Thymus (tissue), 11 donors: ENCODE data around the gene GPR18. TPM values are rescaled to one million over a fixed set of nuclear protein-coding genes. Genes with fewer than 3 reads are reported as not detected.

Source experiments
- DNase-seq, 9 donors: peaks; one replicate each; pipeline ENCODE4 v3.0.0-alpha.2; 2013; ENCODE audit warnings: low spot score in 9 of 9, low read depth in 6 of 9, missing footprints in 1 of 9
- H3K27ac ChIP-seq, 2 donors: one replicate each; pipeline ENCODE4 v1.5.1; 2013; ENCODE audit warnings: control low read depth in 1 of 2, low read depth in 1 of 2, low read length in 1 of 2, mild to moderate bottlenecking in 1 of 2, moderate library complexity in 1 of 2
- H3K27me3 ChIP-seq, 2 donors: one replicate each; pipeline ENCODE4 v1.5.1; 2013; ENCODE audit warnings: low read length in 1 of 2; ENCODE audit not compliant: control insufficient read depth in 2 of 2, insufficient read depth in 1 of 2
- H3K36me3 ChIP-seq, 2 donors: one replicate each; pipeline ENCODE4 v1.5.1; 2013; ENCODE audit warnings: low read length in 1 of 2, mild to moderate bottlenecking in 1 of 2, moderate library complexity in 1 of 2; ENCODE audit not compliant: control insufficient read depth in 2 of 2, insufficient read depth in 2 of 2
- H3K4me1 ChIP-seq, 2 donors: one replicate each; pipeline ENCODE4 v1.5.1; 2013; ENCODE audit warnings: low read length in 2 of 2; ENCODE audit not compliant: control insufficient read depth in 2 of 2, insufficient read depth in 2 of 2
- H3K4me3 ChIP-seq, 2 donors: one replicate each; pipeline ENCODE4 v1.5.1; 2013; ENCODE audit warnings: low read length in 2 of 2, control low read depth in 1 of 2, mild to moderate bottlenecking in 1 of 2
- H3K9me3 ChIP-seq, 2 donors: one replicate each; pipeline ENCODE4 v1.5.1; 2013; ENCODE audit warnings: low read length in 1 of 2, mild to moderate bottlenecking in 1 of 2; ENCODE audit not compliant: control insufficient read depth in 2 of 2, insufficient read depth in 1 of 2
- WGBS: extraction: QIAGEN DNeasy Blood & Tissue Kit; methylation state at CpG from one replicate; pipeline ENCODE4 v1.1.7; 2013; 5-methylcytosine and 5-hydroxymethylcytosine counted together
- polyA plus RNA-seq: library from polyadenylated mRNA; stranded (reverse); fragments of 200-250 nt; gene quantifications from one replicate; pipeline ENCODE4 v1.2.3, GENCODE V29; 2013
- total RNA-seq: library from RNA; stranded (reverse); fragments of 120-200 nt; gene quantifications from one replicate; pipeline ENCODE4 v1.2.4, GENCODE V29; 2013
- donor health status: healthy.

GPR18 gene
- total and polyA plus RNA-seq, 2 donors: 6.7 to 8.1 TPM

GRCh38 chr13:99206226-99206625 is 52.0 kb downstream of the GPR18 start:
- no peak for DNase-seq
- Histone ChIP-seq H3K27ac (no peak overlapping the region), H3K4me3 (no peak overlapping the region), H3K9me3 (no peaks in the 10 kb centered on the region), H3K36me3 (peaks cover 15 to 22% of the 10 kb centered on the region in 2 donors), H3K27me3 (no peaks in the 10 kb centered on the region), H3K4me1 (peaks cover 48 to 51% of the 10 kb centered on the region in 2 donors)
- 98% methylated on average over 8 of the region's 8 CpGs for WGBS

GRCh38 chr13:99205621-99206220 is 52.5 kb downstream of the GPR18 start:
- Histone ChIP-seq H3K4me3 (no peak overlapping the region), H3K4me1 (peaks cover 48 to 52% of the 10 kb centered on the region in 2 donors), H3K36me3 (peaks cover 15 to 18% of the 10 kb centered on the region in 2 donors), H3K27me3 (no peaks in the 10 kb centered on the region), H3K27ac (no peak overlapping the region), H3K9me3 (no peaks in the 10 kb centered on the region)
- no peak for DNase-seq
- WGBS: 99% methylated on average over 22 of the region's 22 CpGs

Other genes with a start within 250 kb of the GPR18 start
- gene UBAC2, start 57.5 kb downstream of the GPR18 start, total RNA-seq: 42.8 TPM
- 69.1 TPM for gene UBAC2, start 57.5 kb downstream of the GPR18 start, polyA plus RNA-seq
- gene GPR183, start 49.0 kb upstream of the GPR18 start, total RNA-seq: 32.4 TPM
- gene GPR183, start 49.0 kb upstream of the GPR18 start, polyA plus RNA-seq: 33.0 TPM
- 71.3 TPM for gene TM9SF2, start 243.1 kb upstream of the GPR18 start, total RNA-seq
- 61.6 TPM for gene TM9SF2, start 243.1 kb upstream of the GPR18 start, polyA plus RNA-seq